HG03439 (cell line): ENCODE measurements around the gene EIF4A2.
A peak's percentile ranks its signal among the peaks of the same experiment; 100 is the strongest.

Experiments used
- ATAC-seq: cut with Tn5 transposase; IDR thresholded peaks from one replicate; pipeline ENCODE4 v1.9.1; 2021; ENCODE audit warnings: mild to moderate bottlenecking, moderate library complexity; ENCODE audit not compliant: unreplicated experiment

EIF4A2 gene

DNA sequence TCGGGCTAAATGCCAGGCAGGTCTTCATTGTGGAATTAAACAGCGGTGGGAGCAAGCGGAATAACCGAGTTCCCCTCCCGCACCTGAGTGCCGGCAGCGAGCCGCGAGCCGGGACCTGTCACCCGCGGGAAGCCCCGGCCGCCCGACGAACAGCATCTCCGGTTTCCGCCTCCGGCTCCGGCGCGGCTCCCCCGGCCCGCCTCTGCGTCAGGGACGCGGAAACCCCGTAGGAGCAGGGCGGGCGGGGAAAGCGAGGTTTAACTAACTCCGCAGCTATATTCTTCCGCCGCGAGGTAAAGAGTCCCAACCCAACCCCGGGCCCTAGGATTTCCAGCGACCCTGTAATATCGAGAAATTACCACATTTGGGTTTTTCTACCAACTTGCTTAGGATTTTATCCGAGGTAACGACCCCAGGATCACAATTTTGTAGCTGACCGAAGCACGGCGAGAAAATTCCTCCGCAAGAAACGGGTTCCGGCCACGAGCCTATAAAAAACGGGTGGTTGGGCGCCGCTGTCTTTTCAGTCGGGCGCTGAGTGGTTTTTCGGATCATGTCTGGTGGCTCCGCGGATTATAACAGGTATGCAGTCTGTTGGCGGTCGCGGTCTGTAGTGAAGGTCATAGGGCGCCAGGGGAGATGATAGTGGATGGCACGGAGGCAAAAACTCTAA, at the start of gene EIF4A2:
Gene EIF4A2 (plus strand): TSS at position 520 of the 673 bp plus-strand sequence. CDS start 34 bp downstream, at position 554.
- peak; percentile 66 for ATAC-seq

DNA sequence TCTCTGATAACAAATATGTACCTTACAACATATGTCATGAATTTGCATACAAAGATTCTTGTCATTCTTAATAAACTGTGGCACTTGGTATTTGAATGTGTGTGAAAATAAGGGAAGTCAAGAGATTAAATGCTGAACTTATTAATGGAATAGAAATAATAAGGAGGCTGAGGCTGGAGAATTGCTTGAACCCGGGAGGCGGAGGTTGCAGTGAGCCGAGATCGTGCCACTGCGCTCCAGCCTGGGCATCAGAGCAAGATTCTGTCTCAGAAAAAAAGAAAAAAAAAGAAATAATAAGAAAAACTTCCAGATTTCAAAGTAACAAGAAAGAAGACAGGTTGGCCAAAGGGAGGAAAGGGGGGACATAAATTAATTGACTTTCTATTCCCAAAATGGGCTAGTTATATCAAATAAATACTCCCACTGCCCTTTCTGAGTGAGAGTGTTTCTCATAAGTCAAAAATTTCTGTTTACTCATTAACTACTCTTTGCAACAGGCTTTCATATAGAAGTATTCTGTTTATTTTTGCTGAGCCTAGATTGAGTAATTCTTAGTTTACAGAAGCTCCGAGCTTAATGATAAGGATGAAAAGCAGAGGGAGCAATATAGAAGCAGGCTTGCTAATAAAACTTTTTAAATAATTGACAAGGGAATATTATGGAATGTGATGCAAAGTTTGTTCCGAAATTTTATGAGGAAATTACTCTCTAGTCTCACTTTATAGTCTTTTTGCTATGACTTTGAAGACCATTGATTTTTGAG, 40.6 kb upstream of the EIF4A2 start:
- no peak for ATAC-seq

DNA sequence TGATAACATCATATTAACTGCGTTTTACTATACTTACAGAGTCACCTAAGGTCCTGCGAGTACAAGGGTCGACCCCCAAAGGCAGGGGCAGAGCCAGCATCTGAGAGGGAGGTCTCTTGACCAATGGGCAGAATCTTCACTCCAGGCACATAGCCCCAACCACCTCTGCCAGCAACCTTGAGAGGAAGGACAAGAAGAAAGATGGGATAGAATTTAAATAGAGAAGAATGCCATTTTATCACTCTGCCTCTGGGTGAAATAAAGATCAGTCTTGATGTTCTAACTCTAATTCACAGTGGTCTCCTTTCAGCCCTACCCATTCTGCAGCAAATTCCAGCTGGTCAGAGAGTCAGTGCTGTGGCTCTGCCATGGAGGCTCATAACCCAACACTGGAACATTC, 39.7 kb upstream of the EIF4A2 start:
- ATAC-seq: no peak

DNA sequence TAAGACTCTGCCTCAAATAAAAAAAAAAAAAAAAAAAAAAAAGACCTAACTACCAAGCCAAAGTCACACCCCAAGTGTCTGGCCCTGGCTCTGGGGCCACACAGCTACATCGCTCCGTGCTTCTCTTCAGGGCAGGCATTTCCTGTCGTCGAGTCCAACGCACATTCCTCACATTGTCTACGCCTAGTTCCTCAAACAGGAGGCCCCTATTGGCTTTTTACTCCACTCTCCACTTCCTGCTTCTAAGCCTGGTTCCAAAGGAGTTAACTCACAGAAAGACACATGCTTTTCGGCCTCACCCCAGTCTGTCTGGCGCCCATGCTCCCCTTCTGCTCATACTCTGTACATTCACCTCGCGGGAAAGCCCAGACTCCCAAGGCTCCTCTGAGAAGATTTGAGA, 37.4 kb upstream of the EIF4A2 start:
- ATAC-seq: no peak

DNA sequence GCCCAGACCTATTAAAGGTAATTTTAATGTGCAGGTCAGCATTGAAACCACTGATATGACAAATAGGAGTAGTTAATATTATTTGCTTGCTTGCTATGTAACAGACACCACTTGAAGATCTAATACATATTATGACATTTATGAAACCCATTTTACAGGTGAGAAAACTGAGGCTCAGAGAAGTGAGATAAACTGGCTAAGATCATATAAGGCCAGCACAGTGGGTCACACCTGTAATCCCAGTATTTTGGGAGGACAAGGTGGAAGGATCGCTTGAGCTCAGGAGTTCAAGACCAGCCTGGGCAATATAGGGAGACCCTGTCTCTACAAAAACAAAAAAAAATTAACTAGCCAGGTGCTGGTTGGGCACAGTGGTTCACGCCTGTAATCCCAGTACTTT, 33.1 kb upstream of the EIF4A2 start:
- ATAC-seq: no peak

DNA sequence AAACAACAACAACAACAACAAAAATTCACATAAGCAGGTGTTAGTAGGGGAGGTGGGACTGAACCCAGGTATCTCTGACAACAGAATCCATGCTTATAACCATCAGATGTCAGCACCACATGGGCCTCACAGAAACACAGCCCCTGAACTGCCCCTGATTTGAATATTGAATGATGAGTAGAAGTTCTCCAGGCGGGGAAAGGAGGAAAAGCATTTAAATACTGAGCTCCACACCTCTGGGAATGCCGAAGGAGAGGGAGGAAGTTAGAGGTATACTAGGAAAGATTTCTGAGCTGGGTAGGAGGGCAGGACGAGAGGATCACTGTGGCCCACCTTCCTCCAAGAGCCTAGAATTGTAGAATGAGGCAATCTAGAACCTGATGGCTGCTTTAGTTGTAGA, 31.9 kb upstream of the EIF4A2 start:
- ATAC-seq: no peak

DNA sequence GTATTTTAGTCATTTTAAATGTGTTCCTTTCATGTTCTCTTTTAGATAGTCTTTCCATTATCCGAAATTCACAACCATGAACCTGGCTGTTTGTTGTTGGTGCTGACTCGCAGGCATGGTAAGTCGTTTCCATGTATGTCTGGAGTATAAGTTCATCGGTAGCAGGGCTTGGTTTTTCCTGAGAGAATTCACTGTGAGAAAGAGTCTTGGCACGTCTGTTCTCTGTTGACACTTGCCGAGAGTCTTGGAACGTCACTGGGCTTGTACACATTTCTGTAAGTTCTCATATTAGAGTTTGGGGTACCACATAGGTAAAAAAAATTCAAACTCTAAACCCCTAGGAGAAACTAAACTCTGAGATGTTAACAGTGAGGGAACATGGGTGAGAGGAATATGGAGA, 29.4 kb upstream of the EIF4A2 start:
- ATAC-seq: no peak

DNA sequence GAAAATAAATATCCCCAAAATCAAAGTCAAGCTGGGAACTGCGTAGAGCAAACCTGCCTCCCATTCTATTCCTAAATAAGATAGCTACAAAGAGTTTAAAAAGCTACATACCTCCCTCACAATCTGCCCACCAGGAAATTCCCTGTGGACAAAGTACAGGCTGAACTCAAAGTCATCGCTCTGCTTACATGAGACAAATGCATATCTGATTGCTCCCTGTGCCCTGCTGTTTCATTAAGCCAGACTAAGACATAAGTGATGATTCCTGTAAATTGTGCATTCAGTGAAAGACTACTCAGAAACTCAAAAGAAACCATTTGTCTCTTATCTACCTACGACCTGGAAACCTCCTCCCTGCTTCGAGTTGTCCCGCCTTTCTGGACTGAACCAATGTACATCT, 28.5 kb upstream of the EIF4A2 start:
- no peak for ATAC-seq

DNA sequence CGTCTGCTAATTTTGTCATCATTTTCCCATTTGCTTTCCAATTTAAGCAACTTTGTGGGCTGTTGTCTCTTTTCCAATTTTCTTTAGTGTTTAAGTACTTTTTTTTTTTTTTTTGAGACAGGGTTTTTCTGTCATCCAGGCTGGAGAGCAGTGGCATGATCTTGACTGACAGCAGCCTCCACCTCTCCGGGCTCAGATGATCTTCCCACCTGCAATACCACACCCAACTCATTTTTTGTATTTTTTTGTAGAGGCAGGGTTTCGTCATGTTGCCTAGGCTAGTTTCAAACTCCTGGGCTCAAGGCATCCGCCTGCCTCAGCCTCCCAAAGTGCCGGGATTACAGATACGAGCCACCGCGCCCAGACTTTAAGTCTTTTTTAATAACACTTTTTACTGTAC, 26.2 kb upstream of the EIF4A2 start:
- no peak for ATAC-seq

DNA sequence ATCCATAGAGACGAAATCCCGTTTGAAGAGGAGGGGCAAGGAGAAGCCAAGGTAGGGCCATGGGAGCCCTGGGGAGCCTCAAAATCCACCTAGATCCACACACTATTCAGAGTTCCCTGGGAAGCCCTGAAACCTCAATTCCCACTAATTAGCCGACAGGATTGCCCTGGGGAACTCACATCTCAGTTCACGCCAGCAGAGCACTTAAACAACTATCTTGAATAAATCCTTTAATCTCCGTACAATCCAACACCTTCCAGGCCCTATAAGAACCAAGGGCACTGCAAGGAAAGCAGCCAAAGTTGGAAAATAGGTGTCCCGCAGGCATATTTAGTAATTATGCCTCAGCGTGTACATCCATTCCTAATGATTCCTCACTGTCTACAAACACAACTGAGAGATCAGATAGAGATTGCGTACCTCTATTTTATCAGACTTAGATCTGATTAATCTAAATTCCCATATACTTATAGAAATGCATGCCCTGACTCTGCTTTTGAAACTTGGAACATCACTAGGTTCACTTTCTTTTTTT, 25.6 kb upstream of the EIF4A2 start:
- ATAC-seq: no peak

DNA sequence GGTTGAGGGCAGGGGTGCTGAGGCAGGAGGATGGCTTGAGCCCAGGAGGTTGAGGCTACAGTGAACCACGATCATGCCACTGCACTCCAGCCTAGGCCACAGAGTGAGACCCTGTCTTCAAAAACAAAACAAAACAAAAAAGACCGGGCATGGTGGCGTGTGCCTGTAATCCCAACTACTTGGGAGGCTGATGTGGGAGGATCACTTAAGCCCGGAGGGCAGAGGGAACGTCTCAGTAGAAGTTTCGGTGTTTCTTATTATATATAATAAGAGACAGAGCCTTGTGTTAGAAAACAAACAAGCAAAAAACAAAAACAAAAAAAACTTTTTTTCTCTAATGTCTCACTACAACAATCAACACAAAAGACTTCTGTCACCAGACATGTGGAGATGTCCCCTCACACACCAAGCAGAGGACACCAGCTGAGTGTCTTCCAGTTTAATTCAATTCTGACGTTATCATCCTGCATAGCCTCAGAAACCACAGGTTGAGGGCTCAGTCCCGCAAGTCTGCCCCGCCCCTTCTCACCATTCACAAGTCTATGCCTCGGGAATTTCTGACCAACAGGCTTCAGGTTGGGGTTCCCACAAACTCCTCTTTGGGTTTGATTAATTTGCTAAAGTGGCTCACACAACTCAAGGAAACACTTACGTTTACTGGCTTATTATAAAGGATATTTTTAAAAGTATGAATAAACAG, 24.0 kb upstream of the EIF4A2 start:
- no peak for ATAC-seq

DNA sequence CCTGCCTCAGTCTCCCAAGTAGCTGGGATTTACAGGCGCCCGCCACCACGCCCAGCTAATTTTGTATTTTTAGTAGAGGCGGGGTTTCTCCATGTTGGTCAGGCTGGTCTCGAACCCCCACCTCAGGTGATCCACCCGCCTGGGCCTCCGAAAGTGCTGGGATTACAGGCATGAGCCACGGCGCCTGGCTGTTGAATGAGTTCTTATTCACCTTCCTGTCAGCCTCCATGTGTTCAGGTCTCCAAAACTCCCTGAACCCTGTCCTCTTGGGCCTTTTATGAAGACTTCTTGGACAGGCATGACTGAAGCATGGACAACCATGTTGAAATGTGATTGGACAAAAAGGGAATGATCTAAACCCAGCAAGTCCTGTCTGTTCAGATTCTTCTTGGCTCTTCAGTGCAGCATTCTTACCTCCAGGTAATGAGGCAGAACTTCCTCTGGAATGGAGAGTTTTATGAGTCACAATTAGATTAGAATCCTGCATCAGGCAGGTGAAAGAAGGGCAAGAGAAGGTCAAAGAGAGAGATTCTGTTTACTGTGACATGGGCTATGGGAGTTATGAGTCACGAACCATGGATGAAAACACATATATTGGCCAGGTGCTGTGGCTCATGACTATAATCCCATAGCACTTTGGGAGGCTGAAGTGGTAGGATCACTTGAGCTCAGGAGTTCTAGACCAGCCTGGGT, 23.1 kb upstream of the EIF4A2 start:
- no peak for ATAC-seq

DNA sequence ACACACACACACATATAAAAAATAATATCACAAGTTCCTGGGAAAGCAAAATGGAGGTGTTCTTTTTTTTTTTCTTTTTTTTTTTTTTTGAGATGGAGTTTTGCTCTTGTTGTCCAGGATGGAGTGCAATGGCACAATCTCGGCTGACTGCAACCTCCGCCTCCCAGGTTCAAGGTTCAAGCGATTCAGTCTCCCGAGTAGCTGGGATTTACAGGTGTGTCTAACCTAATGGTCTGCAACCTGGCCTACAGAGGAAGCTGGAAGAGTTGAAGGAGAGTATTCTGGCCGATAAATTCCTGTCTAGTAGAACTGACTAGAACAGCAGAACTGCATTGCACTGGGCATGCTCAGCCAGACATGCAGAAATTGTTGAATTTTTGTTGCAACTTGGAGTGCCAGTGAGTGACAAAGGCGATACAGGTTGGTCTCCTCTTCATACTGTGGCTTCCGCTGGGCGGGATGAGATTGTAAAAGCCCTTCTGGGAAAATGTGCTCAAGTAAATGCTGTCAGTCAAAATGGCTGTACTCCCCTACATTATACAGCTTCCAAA, 22.4 kb upstream of the EIF4A2 start:
- no peak for ATAC-seq

DNA sequence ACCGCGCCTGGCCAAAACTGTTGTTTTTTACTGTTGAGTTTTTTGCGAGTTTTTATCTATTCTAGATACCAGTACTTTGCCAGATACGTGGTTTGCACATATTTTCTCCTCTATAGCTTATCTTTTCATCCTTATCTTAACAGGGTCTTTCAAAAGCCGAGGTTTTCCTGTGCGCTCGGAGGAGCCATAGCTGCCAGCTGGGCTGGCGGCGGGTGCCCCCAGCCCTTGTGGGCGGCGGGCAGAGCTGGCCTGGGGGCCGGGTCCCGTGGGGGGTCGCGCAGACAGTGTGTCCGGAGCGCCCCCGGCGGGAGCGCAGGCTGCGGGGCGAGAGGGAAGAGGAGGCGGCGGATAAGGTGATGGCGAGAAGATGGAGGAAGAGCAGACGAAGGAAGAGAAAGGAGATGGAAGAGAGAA, 11.1 kb upstream of the EIF4A2 start:
- ATAC-seq: peak; percentile 19

DNA sequence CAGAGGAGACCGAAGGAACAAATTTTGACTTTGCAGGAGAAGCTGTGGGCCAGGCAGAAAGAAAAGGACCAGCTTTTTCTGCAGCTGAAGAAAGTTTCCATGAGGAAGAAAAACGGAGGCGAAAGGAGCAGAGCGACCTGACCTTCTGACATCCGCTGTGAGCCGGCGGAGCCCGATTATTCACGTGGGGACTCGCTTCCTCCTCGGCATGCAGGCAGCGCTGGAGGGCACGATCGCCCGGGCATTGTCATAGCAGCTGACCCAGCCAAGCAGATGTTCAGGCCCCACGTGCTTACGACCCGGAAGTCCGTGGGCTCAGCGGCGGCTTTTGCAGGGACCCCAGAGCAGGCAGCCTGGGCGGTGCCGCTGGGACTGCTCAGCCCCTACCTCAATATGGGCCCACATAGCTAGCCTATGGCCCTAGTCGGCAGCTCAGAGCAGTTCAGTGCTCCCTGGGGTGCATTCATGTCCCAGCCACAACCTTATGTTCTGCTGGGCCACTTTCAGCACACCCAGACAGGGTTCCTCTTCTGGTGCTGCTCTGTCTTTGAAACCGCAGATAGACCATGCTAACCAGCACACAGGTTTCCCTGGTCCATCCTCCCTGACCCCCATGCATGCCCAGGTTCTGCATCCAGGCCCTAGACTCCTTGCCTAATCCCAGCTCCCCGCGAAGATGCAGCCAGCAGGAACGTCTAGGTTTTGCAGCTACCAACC, 10.5 kb upstream of the EIF4A2 start:
- ATAC-seq: peak; percentile 89

DNA sequence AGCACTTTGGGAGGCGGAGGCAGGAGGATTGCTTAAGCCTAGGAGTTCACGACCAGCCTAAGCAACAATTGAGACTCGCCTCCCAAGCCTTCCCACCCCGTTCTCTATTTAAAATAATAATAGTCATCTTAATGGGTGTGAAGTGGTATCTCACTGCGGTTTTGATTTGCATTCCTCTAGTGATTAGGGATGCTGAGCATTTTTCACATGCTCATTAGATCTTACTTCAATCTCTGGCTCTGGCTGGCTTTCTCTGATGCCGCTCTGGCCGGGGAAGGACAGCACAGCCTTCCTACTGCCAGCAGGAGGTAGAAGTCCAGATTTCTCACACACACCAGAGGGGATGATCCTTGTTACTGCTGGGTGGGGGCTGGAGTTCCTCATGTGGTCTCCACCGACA, 7.4 kb upstream of the EIF4A2 start:
- no peak for ATAC-seq

DNA sequence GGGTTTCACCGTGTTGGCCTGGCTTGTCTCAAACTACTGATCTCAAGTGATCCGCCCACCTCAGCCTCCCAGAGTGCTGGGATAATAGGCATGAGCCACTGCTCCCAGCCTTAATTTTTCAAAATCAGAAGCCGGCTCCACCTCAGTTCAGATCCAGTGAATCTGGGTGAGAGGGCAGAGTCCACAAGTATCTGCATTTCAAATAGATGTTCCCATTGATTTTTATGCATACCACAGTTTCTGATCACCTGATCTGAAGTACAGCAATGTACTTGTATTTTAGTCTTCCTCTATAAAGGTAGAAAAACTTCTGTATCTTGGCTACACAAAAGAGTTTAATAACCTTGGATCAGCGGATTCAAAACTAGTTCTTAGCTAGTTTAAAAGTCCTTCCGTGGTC, 4.2 kb upstream of the EIF4A2 start:
- ATAC-seq: no peak

DNA sequence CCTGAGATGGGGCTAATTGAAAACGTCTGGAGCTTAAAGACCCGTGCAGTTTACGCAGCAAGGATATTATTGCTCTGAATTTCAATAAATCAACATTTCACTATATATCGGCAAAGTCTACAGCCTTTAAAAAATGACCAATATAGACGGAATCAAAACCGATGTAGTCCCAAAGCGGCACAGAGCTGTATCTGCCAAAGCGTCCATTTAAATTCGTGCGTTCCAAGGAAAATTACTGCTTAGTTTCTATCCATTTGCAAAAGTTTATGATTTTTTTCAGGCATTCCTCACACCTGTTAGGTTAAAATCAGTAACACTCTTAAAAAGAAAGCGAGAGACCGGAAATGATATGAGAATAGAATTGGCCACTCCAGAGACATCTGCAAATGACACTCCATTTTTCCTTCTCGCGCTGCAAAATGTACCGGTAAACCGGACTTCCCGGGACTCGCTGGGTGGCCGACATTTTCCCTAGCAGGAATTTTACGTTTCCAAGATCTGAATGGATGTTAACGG, 777 bp upstream of the EIF4A2 start:
- peak; percentile 12 for ATAC-seq

DNA sequence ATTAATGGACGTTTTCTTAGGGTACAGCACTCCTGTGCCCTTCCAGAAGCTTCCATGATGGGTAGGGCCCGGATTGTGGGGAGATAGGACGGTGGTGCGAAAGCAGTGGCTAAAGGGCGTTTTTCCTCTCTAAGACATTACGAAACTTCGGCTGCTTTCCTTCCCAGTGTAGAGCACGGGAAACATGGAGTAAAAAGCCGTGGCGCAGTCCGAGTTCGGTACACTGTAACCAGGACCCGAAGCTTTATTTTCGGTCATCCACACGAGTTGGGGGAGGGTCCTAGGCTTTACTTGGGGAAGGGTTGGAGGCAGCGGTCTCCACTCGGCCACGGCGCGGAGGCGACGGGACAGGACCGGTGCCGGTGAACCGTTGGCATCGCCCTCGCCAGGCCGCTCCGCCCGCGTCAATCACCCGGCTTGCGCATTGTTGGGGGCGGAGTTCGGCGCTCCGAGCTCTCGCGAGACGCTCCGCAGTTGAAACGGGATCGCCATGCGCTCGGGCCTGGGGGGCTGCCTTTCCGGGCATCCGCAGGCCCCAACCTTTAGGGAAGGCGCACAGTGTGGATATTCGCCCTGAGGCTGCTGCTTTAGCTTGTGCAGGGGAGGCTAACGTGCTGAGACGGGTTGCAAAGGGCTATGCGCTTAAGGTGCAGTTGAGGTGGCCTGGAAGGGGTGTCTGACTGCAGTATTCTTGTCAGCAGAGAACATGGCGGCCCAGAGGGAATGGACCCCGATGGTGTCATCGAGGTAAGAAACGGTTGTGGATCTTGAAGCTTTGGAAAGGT, 546 bp downstream of the EIF4A2 start:
- peak; percentile 54 for ATAC-seq
